Mucosa of rectum (tissue), 2 donors: ENCODE measurements around the gene LPP.

ENCODE experiments used
- H3K27ac ChIP-seq, 2 donors: one replicate each; pipeline ENCODE4 v1.7.0; 2013; ENCODE audit warnings: inconsistent platforms in 2 of 2, low read depth in 2 of 2, low read length in 2 of 2
- H3K27me3 ChIP-seq, 2 donors: one replicate each; pipeline ENCODE4 v1.7.0; 2013; ENCODE audit warnings: low read length in 2 of 2; ENCODE audit not compliant: control insufficient read depth in 2 of 2, insufficient read depth in 2 of 2
- H3K36me3 ChIP-seq, 2 donors: one replicate each; pipeline ENCODE4 v1.7.0; 2013; ENCODE audit warnings: low read length in 2 of 2; ENCODE audit not compliant: control insufficient read depth in 2 of 2, insufficient read depth in 2 of 2
- H3K4me1 ChIP-seq, 2 donors: one replicate each; pipeline ENCODE4 v1.7.0; 2013; ENCODE audit warnings: low read length in 2 of 2, mild to moderate bottlenecking in 1 of 2; ENCODE audit not compliant: control insufficient read depth in 2 of 2, insufficient read depth in 2 of 2
- H3K4me3 ChIP-seq, 2 donors: one replicate each; pipeline ENCODE4 v1.7.0; 2013; ENCODE audit warnings: low read length in 2 of 2
- H3K9ac ChIP-seq, 2 donors: one replicate each; pipeline ENCODE4 v1.7.0; 2013; ENCODE audit warnings: low read length in 2 of 2, low read depth in 1 of 2, mild to moderate bottlenecking in 1 of 2
- H3K9me3 ChIP-seq, 2 donors: one replicate each; pipeline ENCODE4 v1.7.0; 2013; ENCODE audit warnings: low read length in 2 of 2; ENCODE audit not compliant: control insufficient read depth in 2 of 2
- donor health status: healthy.
- donor health status: Normal muscosa, but diverticular disease.

Gene LPP

GRCh38 chr3:188358787-188359493 lies 205.0 kb downstream of the LPP start:
- H3K27ac ChIP-seq: no peak overlapping the region
- no peaks in the 10 kb centered on the region for H3K9me3 ChIP-seq
- peaks cover 0 to 2% of the 10 kb centered on the region in 2 donors for H3K36me3 ChIP-seq
- H3K27me3 ChIP-seq: no peaks in the 10 kb centered on the region
- no peak overlapping the region for H3K9ac ChIP-seq
- H3K4me3 ChIP-seq: no peak overlapping the region
- peaks cover 2 to 5% of the 10 kb centered on the region in 2 donors for H3K4me1 ChIP-seq

GRCh38 chr3:188360364-188360881 lies 206.5 kb downstream of the LPP start:
- Histone ChIP-seq H3K9me3 (no peaks in the 10 kb centered on the region), H3K9ac (no peak overlapping the region), H3K27ac (no peak overlapping the region), H3K4me3 (no peak overlapping the region), H3K4me1 (peaks cover 2 to 5% of the 10 kb centered on the region in 2 donors), H3K27me3 (no peaks in the 10 kb centered on the region), H3K36me3 (peaks cover 0 to 2% of the 10 kb centered on the region in 2 donors)

- peaks cover 0 to 2% of the 10 kb centered on the region in 2 donors for H3K36me3 ChIP-seq
- H3K4me1 ChIP-seq: peaks cover 5 to 7% of the 10 kb centered on the region in 2 donors
Observed at GRCh38 chr3:188361888-188362287, 207.9 kb downstream of the LPP start.

GRCh38 chr3:188362405-188362831 lies 208.5 kb downstream of the LPP start:
- Histone ChIP-seq H3K9me3 (no peaks in the 10 kb centered on the region), H3K4me3 (no peak overlapping the region), H3K4me1 (peaks cover 5 to 7% of the 10 kb centered on the region in 2 donors), H3K9ac (no peak overlapping the region), H3K36me3 (peaks cover 0 to 2% of the 10 kb centered on the region in 2 donors), H3K27ac (no peak overlapping the region), H3K27me3 (no peaks in the 10 kb centered on the region)

More at GRCh38 chr3:188361888-188362287, 207.9 kb downstream of the LPP start:
- Histone ChIP-seq H3K4me3 (no peak overlapping the region), H3K27me3 (no peaks in the 10 kb centered on the region), H3K9ac (no peak overlapping the region), H3K27ac (no peak overlapping the region), H3K9me3 (no peaks in the 10 kb centered on the region)

GRCh38 chr3:188365184-188365583 lies 211.2 kb downstream of the LPP start:
- Histone ChIP-seq H3K36me3 (peaks cover 0 to 2% of the 10 kb centered on the region in 2 donors), H3K27me3 (no peaks in the 10 kb centered on the region), H3K9ac (no peak overlapping the region), H3K9me3 (no peaks in the 10 kb centered on the region), H3K4me3 (no peak overlapping the region), H3K27ac (no peak overlapping the region), H3K4me1 (peaks cover 0 to 4% of the 10 kb centered on the region in 2 donors)

- no peak overlapping the region for H3K27ac ChIP-seq
- peaks cover 0 to 4% of the 10 kb centered on the region in 2 donors for H3K4me1 ChIP-seq
- peaks cover 0 to 2% of the 10 kb centered on the region in 2 donors for H3K36me3 ChIP-seq
- no peaks in the 10 kb centered on the region for H3K9me3 ChIP-seq
- no peak overlapping the region for H3K4me3 ChIP-seq
- H3K9ac ChIP-seq: no peak overlapping the region
- no peaks in the 10 kb centered on the region for H3K27me3 ChIP-seq
Observed at GRCh38 chr3:188365988-188366698, 212.2 kb downstream of the LPP start.

- no peak overlapping the region for H3K27ac ChIP-seq
- H3K36me3 ChIP-seq: no peaks in the 10 kb centered on the region
- H3K9ac ChIP-seq: no peak overlapping the region
- H3K4me3 ChIP-seq: no peak overlapping the region
- H3K9me3 ChIP-seq: no peaks in the 10 kb centered on the region
- no peaks in the 10 kb centered on the region for H3K27me3 ChIP-seq
- H3K4me1 ChIP-seq: peaks cover 0 to 4% of the 10 kb centered on the region in 2 donors
Observed at GRCh38 chr3:188367678-188368077, 213.7 kb downstream of the LPP start.

- H3K4me1 ChIP-seq: peaks cover 0 to 4% of the 10 kb centered on the region in 2 donors
- H3K27ac ChIP-seq: no peak overlapping the region
- no peaks in the 10 kb centered on the region for H3K27me3 ChIP-seq
- no peak overlapping the region for H3K9ac ChIP-seq
- H3K9me3 ChIP-seq: no peaks in the 10 kb centered on the region
- H3K36me3 ChIP-seq: no peaks in the 10 kb centered on the region
- no peak overlapping the region for H3K4me3 ChIP-seq
Observed at GRCh38 chr3:188369526-188369925, 215.6 kb downstream of the LPP start.

- peaks cover 0 to 4% of the 10 kb centered on the region in 2 donors for H3K4me1 ChIP-seq
Observed at GRCh38 chr3:188370081-188370830, 216.3 kb downstream of the LPP start.

More at GRCh38 chr3:188370081-188370830, 216.3 kb downstream of the LPP start:
- no peaks in the 10 kb centered on the region for H3K9me3 ChIP-seq
- H3K27ac ChIP-seq: no peak overlapping the region
- no peak overlapping the region for H3K9ac ChIP-seq
- H3K27me3 ChIP-seq: no peaks in the 10 kb centered on the region
- no peak overlapping the region for H3K4me3 ChIP-seq
- H3K36me3 ChIP-seq: no peaks in the 10 kb centered on the region
